Panc1 (cell line): Measurements from ENCODE around the gene ANKRD53.

Experiments
- POLR2AphosphoS5 ChIP-seq: IDR thresholded peaks from 2 replicates; pipeline ENCODE4 v1.6.1; 2012; ENCODE audit warnings: mild to moderate bottlenecking, low read depth, low read length, moderate library complexity
- TF ChIP-seq, protein P1 (sequence below), 2 experiments: IDR thresholded peaks; 2 replicates each; pipeline ENCODE4 v1.6.1; 2011 to 2012; ENCODE audit warnings: low read depth in 2 of 2, control low read depth in 1 of 2, low read length in 1 of 2, mild to moderate bottlenecking in 1 of 2, moderate library complexity in 1 of 2; ENCODE audit not compliant: insufficient read depth in 1 of 2
- TF ChIP-seq, protein P2 (sequence below): fragments of 450-650 bp; IDR thresholded peaks from 2 replicates; pipeline ENCODE4 v1.5.1; 2017; ENCODE audit warnings: mild to moderate bottlenecking

DNA sequence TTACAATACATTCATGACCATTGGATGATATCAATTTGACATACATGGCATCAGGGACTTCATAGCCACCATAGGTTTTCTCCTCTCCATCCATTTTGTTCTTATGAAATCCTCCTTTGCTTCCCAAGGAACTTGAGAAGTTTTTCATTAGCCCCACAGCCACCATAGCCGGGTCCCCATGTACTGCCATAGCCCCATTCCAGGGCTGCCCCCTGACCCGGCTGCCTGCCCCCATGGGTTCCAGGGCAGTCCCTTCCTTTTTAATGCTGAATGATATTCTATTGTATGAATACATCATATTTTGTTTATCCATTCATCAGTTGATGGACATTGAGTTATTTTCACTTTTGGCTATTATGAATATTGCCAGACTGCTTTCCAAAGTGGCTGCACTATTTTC, 22.3 kb upstream of the ANKRD53 start:
- TF ChIP-seq, protein P1, sequence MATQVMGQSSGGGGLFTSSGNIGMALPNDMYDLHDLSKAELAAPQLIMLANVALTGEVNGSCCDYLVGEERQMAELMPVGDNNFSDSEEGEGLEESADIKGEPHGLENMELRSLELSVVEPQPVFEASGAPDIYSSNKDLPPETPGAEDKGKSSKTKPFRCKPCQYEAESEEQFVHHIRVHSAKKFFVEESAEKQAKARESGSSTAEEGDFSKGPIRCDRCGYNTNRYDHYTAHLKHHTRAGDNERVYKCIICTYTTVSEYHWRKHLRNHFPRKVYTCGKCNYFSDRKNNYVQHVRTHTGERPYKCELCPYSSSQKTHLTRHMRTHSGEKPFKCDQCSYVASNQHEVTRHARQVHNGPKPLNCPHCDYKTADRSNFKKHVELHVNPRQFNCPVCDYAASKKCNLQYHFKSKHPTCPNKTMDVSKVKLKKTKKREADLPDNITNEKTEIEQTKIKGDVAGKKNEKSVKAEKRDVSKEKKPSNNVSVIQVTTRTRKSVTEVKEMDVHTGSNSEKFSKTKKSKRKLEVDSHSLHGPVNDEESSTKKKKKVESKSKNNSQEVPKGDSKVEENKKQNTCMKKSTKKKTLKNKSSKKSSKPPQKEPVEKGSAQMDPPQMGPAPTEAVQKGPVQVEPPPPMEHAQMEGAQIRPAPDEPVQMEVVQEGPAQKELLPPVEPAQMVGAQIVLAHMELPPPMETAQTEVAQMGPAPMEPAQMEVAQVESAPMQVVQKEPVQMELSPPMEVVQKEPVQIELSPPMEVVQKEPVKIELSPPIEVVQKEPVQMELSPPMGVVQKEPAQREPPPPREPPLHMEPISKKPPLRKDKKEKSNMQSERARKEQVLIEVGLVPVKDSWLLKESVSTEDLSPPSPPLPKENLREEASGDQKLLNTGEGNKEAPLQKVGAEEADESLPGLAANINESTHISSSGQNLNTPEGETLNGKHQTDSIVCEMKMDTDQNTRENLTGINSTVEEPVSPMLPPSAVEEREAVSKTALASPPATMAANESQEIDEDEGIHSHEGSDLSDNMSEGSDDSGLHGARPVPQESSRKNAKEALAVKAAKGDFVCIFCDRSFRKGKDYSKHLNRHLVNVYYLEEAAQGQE (IDR thresholded peaks at IDR 0.05; ENCODE audit: insufficient read depth in 1 of 2, low read depth in 2 of 2, low read length in 1 of 2), result no peak
- TF ChIP-seq, protein P2, sequence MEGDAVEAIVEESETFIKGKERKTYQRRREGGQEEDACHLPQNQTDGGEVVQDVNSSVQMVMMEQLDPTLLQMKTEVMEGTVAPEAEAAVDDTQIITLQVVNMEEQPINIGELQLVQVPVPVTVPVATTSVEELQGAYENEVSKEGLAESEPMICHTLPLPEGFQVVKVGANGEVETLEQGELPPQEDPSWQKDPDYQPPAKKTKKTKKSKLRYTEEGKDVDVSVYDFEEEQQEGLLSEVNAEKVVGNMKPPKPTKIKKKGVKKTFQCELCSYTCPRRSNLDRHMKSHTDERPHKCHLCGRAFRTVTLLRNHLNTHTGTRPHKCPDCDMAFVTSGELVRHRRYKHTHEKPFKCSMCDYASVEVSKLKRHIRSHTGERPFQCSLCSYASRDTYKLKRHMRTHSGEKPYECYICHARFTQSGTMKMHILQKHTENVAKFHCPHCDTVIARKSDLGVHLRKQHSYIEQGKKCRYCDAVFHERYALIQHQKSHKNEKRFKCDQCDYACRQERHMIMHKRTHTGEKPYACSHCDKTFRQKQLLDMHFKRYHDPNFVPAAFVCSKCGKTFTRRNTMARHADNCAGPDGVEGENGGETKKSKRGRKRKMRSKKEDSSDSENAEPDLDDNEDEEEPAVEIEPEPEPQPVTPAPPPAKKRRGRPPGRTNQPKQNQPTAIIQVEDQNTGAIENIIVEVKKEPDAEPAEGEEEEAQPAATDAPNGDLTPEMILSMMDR, result no peak
- no peak for TF ChIP-seq POLR2AphosphoS5
